Aorta (tissue), 5 donors: ENCODE measurements around the gene TNRC6A. TPM values are rescaled to one million over a fixed set of nuclear protein-coding genes. Genes with fewer than 3 reads are reported as not detected.
A peak's percentile ranks its signal among the peaks of the same experiment; 100 is the strongest.
"Not testable (repeated sequence)": the region's sequence is repeated elsewhere in the genome, so short reads cannot be mapped to it uniquely, and the experiment has no call there.

Experiments used
- ATAC-seq: fragments of 200-7000 bp; cut with Tn5 transposase; one replicate; pipeline ENCODE4 v1.9.1; 2022; ENCODE audit warnings: moderate library complexity; ENCODE audit not compliant: low FRiP score
- DNase-seq, 2 donors: peaks; one replicate each; pipeline ENCODE4 v3.0.0-alpha.2; 2020
- H3K27ac ChIP-seq, 2 donors: one replicate each; pipeline ENCODE4 v1.5.1; 2013; ENCODE audit warnings: low read length in 2 of 2, mild to moderate bottlenecking in 2 of 2, moderate library complexity in 2 of 2, control low read depth in 1 of 2, inconsistent platforms in 1 of 2, low read depth in 1 of 2
- H3K27me3 ChIP-seq, 2 donors: one replicate each; pipeline ENCODE4 v1.6.1; 2013; ENCODE audit warnings: control low read depth in 1 of 2, low read length in 1 of 2, mild to moderate bottlenecking in 1 of 2, moderate library complexity in 1 of 2; ENCODE audit not compliant: insufficient read depth in 2 of 2, control insufficient read depth in 1 of 2
- H3K36me3 ChIP-seq, 2 donors: one replicate each; pipeline ENCODE4 v1.6.1; 2013; ENCODE audit warnings: control low read depth in 1 of 2, low read length in 1 of 2, mild to moderate bottlenecking in 1 of 2; ENCODE audit not compliant: insufficient read depth in 2 of 2, control insufficient read depth in 1 of 2
- H3K4me1 ChIP-seq, 2 donors: one replicate each; pipeline ENCODE4 v1.6.1; 2013; ENCODE audit warnings: low read length in 2 of 2, control low read depth in 1 of 2, mild to moderate bottlenecking in 1 of 2, moderate library complexity in 1 of 2; ENCODE audit not compliant: insufficient read depth in 2 of 2, control insufficient read depth in 1 of 2
- H3K4me3 ChIP-seq, 2 donors: one replicate each; pipeline ENCODE4 v1.5.1; 2013; ENCODE audit warnings: low read length in 2 of 2, control low read depth in 1 of 2, mild to moderate bottlenecking in 1 of 2
- H3K9me3 ChIP-seq: one replicate; pipeline ENCODE4 v1.6.1; 2013; ENCODE audit warnings: mild to moderate bottlenecking, low read length; ENCODE audit not compliant: control insufficient read depth
- WGBS, 2 donors: extraction: QIAGEN DNeasy Blood & Tissue Kit; methylation state at CpG; one replicate each; pipeline ENCODE4 v1.1.7; 2013; 5-methylcytosine and 5-hydroxymethylcytosine counted together
- intact Hi-C, 2 donors: fragments of 100-400 bp; cut with DNase I; formaldehyde crosslinking; loops; one replicate each; pipeline versions ENCODE4 v1.14.2 to v1.15.0; 2022
- polyA plus RNA-seq, 2 donors: library from polyadenylated mRNA; stranded (reverse); fragments of 200-250 nt; gene quantifications; one replicate each; pipeline ENCODE4 v1.2.3, GENCODE V29; 2013
- total RNA-seq, 2 donors: library from RNA; stranded (reverse); fragmentation: NEBNext Ultra II Directional; extraction: Animal tissue kit (Norgen Biotek cat#: 25700); gene quantifications; one replicate each; pipeline ENCODE4 v1.2.1, GENCODE V29; 2021
- donor health status: healthy with polysubstance abuse.
- donor health status: Bipolar disorder and iron deficiency.
- donor health status: DM: no; HTN: no; CAD: no.
- donor health status: DM: no; HTN: no; CAD: no.
- donor health status: DM: yes; HTN: yes; CAD: no.

The TNRC6A gene
- total and polyA plus RNA-seq, 4 donors, result 8.8 to 98.3 (median 52.3) TPM

GRCh38 chr16:24731722-24732419 lies 2.4 kb downstream of the TNRC6A start:
- peak overlapping the region in 1 of 2 donors; percentile 17 for H3K27ac ChIP-seq
- ATAC-seq (no peak), DNase-seq (no peak)
- WGBS, 2 donors, result 9 to 10% methylated on average over 8 of the region's 8 CpGs
- intact Hi-C loops, result loop anchor here in 1 of 2 donors (5.0 kb wide), 1 partner anchor 45 kb away; no protein-coding TSS in a partner anchor
- no peaks in the 10 kb centered on the region for H3K36me3 ChIP-seq
- H3K4me3 ChIP-seq, result peak overlapping the region in 1 of 2 donors; percentile 33
- H3K4me1 ChIP-seq, result peaks cover 2 to 11% of the 10 kb centered on the region in 2 donors
- H3K9me3 ChIP-seq, result no peaks in the 10 kb centered on the region
- H3K27me3 ChIP-seq, result no peaks in the 10 kb centered on the region

- ATAC-seq (peak; percentile 16), DNase-seq (no peak)
- Histone ChIP-seq H3K27ac (no peak overlapping the region), H3K27me3 (no peaks in the 10 kb centered on the region), H3K4me1 (peaks cover 2 to 11% of the 10 kb centered on the region in 2 donors), H3K4me3 (no peak overlapping the region), H3K36me3 (no peaks in the 10 kb centered on the region), H3K9me3 (no peaks in the 10 kb centered on the region)
- WGBS, 2 donors, result 32 to 51% methylated on average over 1 of the region's 1 CpG
- intact Hi-C loops, result loop anchor here in 1 of 2 donors (5.0 kb wide), 1 partner anchor 43 kb away; no protein-coding TSS in a partner anchor
Measured at GRCh38 chr16:24734382-24734781, 4.9 kb downstream of the TNRC6A start.

- peak overlapping the region in 1 of 2 donors; percentile 18 for H3K4me3 ChIP-seq
- H3K9me3 ChIP-seq, result no peaks in the 10 kb centered on the region
- H3K36me3 ChIP-seq, result no peaks in the 10 kb centered on the region
- H3K4me1 ChIP-seq, result peaks cover 2 to 18% of the 10 kb centered on the region in 2 donors
- H3K27me3 ChIP-seq, result no peaks in the 10 kb centered on the region
- intact Hi-C loops, result loop anchor here in 1 of 2 donors (5.0 kb wide), 1 partner anchor 34 kb away; no protein-coding TSS in a partner anchor
- DNase-seq, result no peak
- H3K27ac ChIP-seq, result peak overlapping the region; percentile 43 to 67
- 37 to 40% methylated on average over 5 of the region's 5 CpGs for WGBS, 2 donors
- no peak for ATAC-seq
Measured at GRCh38 chr16:24736758-24737157, 7.3 kb downstream of the TNRC6A start.

GRCh38 chr16:24737391-24737871 lies 8.0 kb downstream of the TNRC6A start:
- H3K9me3 ChIP-seq, result no peaks in the 10 kb centered on the region
- intact Hi-C loops, result loop anchor here in 1 of 2 donors (5.0 kb wide), 1 partner anchor 35 kb away; no protein-coding TSS in a partner anchor
- WGBS, 2 donors, result 2% methylated on average over 3 of the region's 3 CpGs
- peak overlapping the region in 1 of 2 donors; percentile 14 for H3K4me3 ChIP-seq
- peak; percentile 77 for ATAC-seq
- DNase-seq, result no peak
- no peaks in the 10 kb centered on the region for H3K36me3 ChIP-seq
- H3K27ac ChIP-seq, result peak overlapping the region in 1 of 2 donors; percentile 76
- peaks cover 2 to 16% of the 10 kb centered on the region in 2 donors for H3K4me1 ChIP-seq
- H3K27me3 ChIP-seq, result no peaks in the 10 kb centered on the region

GRCh38 chr16:24737916-24738594 lies 8.6 kb downstream of the TNRC6A start:
- no peaks in the 10 kb centered on the region for H3K27me3 ChIP-seq
- ATAC-seq (no peak), DNase-seq (no peak)
- peak overlapping the region; percentile 75 to 76 for H3K27ac ChIP-seq
- no peaks in the 10 kb centered on the region for H3K9me3 ChIP-seq
- intact Hi-C loops, result loop anchor here in 1 of 2 donors (5.0 kb wide), 1 partner anchor 36 kb away; no protein-coding TSS in a partner anchor
- peak overlapping the region in 1 of 2 donors; percentile 14 for H3K4me3 ChIP-seq
- peaks cover 2 to 11% of the 10 kb centered on the region in 2 donors for H3K4me1 ChIP-seq
- 25% methylated on average over 5 of the region's 5 CpGs for WGBS, 2 donors
- no peaks in the 10 kb centered on the region for H3K36me3 ChIP-seq

- Histone ChIP-seq H3K4me1 (peaks cover 0 to 10% of the 10 kb centered on the region in 2 donors), H3K9me3 (no peaks in the 10 kb centered on the region), H3K27me3 (no peaks in the 10 kb centered on the region), H3K4me3 (no peak overlapping the region), H3K27ac (no peak overlapping the region), H3K36me3 (no peaks in the 10 kb centered on the region)
- ATAC-seq (no peak), DNase-seq (no peak)
- 68 to 73% methylated on average over 3 of the region's 3 CpGs for WGBS, 2 donors
- intact Hi-C loops, result loop anchor here in 1 of 2 donors (5.0 kb wide), 1 partner anchor 37 kb away; no protein-coding TSS in a partner anchor
Measured at GRCh38 chr16:24738895-24739294, 9.4 kb downstream of the TNRC6A start.

GRCh38 chr16:24741862-24742261 lies 12.4 kb downstream of the TNRC6A start:
- intact Hi-C loops, result no loop called here
- no peaks in the 10 kb centered on the region for H3K27me3 ChIP-seq
- peak overlapping the region in 1 of 2 donors; percentile 3 for H3K27ac ChIP-seq
- no peak overlapping the region for H3K4me3 ChIP-seq
- DNase-seq, result no peak
- H3K36me3 ChIP-seq, result no peaks in the 10 kb centered on the region
- ATAC-seq, result no peak
- 85 to 86% methylated on average over 4 of the region's 4 CpGs for WGBS, 2 donors
- peaks cover 4 to 15% of the 10 kb centered on the region in 2 donors for H3K4me1 ChIP-seq
- no peaks in the 10 kb centered on the region for H3K9me3 ChIP-seq

GRCh38 chr16:24742610-24743009 lies 13.2 kb downstream of the TNRC6A start:
- H3K27me3 ChIP-seq, H3K4me3 ChIP-seq, ATAC-seq, H3K9me3 ChIP-seq, intact Hi-C loops, H3K27ac ChIP-seq, DNase-seq, H3K36me3 ChIP-seq: not testable (repeated sequence)
- WGBS, 2 donors, result 95 to 98% methylated on average over 8 of the region's 8 CpGs
- H3K4me1 ChIP-seq, result peaks cover 4 to 20% of the 10 kb centered on the region in 2 donors
